Stimulated activated CD4-positive, alpha-beta T cell treated with anti-CD3 and anti-CD28 coated beads, TNF-alpha, amount 100 ng/mL, for 24 hours (primary cell): ENCODE results near the gene CADM3.

Experiments
- DNase-seq, 3 experiments: peaks; one replicate each; pipeline ENCODE4 v3.0.0-alpha.2; 2020; ENCODE audit warnings: low read depth in 3 of 3

CADM3 gene, protein sequence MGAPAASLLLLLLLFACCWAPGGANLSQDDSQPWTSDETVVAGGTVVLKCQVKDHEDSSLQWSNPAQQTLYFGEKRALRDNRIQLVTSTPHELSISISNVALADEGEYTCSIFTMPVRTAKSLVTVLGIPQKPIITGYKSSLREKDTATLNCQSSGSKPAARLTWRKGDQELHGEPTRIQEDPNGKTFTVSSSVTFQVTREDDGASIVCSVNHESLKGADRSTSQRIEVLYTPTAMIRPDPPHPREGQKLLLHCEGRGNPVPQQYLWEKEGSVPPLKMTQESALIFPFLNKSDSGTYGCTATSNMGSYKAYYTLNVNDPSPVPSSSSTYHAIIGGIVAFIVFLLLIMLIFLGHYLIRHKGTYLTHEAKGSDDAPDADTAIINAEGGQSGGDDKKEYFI

DNA sequence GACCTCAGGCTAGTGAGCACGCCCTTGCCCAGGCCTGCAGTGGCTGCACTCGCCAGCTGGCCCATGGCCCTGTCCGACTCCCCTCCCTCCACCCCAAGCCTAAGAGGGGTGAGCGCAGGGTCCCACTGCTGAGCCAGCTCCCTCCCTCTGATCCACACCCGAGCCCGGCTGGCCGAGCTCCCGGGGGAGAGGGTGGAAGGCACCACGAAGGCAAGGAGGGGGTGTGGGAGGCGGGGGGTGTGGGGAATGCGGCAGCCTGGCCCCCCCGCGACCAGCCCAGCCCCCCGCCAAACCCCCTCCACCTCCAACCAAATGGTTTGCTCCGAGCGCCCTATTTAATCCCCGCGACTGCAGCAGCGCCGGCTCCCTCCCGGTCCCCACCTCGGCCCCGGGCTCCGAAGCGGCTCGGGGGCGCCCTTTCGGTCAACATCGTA, at the start of gene CADM3:
Gene CADM3 (plus strand): TSS at position 362 of the 434 bp plus-strand sequence. CDS start 151 bp downstream, outside the sequence.
- no peak for DNase-seq

GRCh38 chr1:159122005-159122621, 49.3 kb upstream of the CADM3 start:
- no peak for DNase-seq

DNA sequence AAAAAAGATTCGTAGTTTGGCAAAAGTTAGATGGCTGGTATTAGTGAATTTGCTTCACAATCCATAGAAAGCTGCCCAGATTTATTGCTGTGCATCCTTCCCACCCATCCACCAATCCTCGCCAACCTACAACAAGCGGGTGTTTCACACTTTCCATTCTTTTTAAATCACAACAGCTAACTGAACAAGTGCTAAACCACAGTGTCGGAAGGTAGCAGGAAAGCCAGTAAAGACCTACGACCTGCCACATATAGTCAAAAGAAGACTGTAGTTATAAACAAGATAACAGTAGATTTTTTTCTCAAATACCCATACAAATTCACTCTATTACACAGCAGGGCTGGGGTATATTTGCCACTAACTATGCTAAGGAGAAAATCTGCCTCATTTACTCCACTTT, 47.8 kb upstream of the CADM3 start:
- no peak for DNase-seq

- peak; percentile 43 to 68 (median 50) for DNase-seq
Observed at GRCh38 chr1:159132271-159132881, 39.0 kb upstream of the CADM3 start.

GRCh38 chr1:159140474-159140873, 30.9 kb upstream of the CADM3 start:
- DNase-seq: no peak

DNA sequence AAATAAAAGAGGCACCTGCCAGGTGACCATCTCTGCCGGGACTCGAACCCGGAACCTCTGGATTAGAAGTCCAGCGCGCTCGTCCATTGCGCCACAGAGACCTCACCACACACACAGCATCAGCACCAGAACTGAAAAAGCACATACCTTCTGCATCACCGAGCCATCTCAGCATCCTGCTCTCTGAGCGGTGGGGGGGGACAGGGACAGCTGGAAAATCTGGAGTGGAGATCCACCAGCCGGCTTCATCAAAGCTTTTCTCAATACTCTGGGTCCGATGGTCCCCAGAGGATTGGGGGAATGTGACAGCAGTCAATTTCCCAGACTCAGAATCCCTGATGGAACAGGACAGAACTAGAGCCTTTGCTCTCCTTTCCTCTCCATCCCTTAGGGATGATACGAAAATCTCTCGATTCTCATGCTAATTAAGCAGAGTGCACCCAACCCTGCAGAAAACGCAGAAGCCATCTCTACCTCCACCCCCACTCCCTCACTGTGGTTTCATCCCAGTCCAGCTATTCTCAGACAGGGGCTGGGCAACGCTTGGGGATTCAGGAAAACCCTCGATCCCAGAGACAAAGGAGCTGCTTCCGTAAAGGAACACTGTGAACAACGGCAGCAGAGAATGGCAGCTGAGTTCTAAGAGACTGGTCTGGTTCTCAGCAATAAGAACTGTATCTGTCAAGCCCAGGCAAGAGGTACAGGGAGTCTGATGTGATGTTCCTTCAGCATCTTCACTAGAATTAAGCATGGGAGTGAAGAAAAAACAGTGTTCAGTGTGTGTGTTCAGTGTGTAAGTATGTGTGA, 29.6 kb upstream of the CADM3 start:
- peak in 1 of 3 experiments; percentile 4 for DNase-seq

GRCh38 chr1:159142391-159142663, 29.1 kb upstream of the CADM3 start:
- no peak for DNase-seq

GRCh38 chr1:159142726-159143510, 28.5 kb upstream of the CADM3 start:
- no peak for DNase-seq

DNA sequence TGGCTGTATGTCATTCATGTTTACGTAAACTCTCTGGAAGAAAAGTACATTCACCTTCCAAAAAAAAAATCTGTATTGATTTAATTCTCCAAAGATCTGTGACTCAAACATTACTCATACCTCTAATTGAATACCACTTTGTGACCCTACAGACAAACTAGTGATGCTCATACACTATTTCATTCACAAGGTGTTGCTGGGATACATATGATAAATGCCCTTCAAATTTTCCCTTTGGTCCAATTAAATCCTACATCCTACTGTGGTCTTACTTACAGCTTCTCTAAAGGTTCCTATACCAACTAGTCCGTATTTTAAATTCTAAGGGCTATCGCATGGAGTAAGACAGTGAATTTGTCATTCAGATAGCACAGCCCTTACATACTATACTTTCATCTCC, 26.8 kb upstream of the CADM3 start:
- DNase-seq: no peak

DNA sequence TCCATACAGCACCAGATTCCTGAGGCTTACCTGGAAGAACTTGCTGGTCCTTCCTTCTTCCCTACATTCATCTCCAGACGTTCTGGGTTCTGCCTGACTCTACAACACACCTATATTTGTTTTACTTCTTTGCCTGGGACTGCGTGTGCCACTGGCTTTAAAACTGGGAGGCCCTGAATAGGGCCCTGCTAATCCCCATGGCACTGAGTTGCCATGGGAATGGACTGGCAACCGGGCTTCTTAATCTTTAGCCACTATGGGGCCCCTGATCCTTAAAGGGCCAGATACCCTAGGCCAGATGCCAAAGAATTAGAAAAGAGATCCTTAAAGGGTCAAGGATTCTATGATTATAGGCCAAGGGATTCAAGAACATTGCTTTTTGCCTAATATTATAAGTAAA, 24.4 kb upstream of the CADM3 start:
- no peak for DNase-seq

- DNase-seq: no peak
Observed at GRCh38 chr1:159152031-159152430, 19.4 kb upstream of the CADM3 start.

DNA sequence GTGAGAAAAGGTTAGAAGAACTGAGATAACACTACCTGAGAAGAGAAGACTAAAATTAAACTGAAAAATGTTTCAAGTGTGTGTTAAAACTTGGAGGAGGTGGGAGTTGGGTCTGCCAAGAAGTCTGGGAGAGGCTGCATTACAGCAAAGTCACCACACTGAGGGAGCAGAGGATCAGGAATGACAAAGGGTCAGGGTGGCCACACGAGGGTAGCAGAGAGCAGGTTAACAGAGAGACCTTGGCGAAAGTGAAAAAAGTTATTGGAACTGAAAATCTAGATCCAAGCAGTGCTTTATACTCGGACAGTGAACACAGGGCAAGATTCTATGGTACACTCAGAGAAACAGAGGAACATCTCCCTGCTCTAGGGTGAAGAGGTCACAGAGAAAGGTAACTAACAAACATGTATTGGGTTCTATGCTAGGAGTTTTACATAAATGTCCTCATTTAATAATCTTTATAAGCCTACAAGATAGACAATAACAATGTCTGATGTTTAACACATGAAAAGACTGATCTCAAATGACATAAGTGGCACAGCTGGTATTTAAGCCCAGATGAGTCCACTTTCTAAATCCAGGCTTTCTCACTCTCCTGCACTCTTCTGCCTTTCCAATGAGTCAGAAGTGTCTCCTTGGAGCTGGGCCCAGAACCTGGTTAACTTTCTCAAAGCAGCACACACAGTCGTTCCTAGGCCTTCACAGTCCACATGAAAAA, 10.3 kb upstream of the CADM3 start:
- DNase-seq: peak; percentile 29 to 64 (median 53)

DNA sequence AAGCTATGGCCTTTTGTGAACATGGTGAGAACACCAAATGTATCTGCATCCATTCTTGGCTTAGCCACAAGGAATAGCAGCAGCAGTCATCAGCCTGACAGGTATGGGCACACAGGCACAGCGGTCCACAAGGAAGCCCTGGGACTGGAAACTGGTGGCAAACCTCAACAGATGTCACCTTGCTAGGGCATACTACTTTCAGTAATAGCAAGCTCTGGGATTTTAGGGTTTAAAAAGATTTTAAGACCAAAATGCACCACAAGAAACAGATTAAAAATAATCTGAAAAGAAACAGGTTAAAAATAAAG, 9.7 kb upstream of the CADM3 start:
- no peak for DNase-seq

- DNase-seq: no peak
Observed at GRCh38 chr1:159162516-159163265, 8.7 kb upstream of the CADM3 start.

GRCh38 chr1:159163614-159164228, 7.7 kb upstream of the CADM3 start:
- no peak for DNase-seq

DNA sequence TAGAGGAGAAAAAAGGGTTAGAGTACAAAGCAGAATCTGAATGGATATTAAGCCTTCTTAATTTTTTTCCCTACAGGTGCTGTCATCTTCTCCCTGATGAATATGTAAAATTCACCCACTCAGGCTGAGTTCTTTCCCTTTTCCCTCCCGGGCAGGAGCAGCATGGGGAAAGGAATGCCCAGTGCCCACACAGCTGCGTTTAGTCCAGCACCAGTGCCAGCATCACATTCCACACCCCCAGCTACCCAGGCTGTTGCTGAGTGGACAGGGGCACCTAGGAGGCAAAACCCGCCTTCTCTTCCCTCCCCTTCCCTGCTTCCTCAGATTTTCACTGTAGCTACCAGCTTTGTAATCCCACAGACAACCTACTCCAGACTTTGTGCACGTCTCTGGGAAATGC, 3.4 kb upstream of the CADM3 start:
- no peak for DNase-seq

- no peak for DNase-seq
Observed at GRCh38 chr1:159170639-159171038, 776 bp upstream of the CADM3 start.

GRCh38 chr1:159171688-159172501, 480 bp downstream of the CADM3 start:
- DNase-seq: no peak
